Small intestine (tissue), 7 donors: ENCODE measurements around the gene EPN2. TPM values are rescaled to one million over a fixed set of nuclear protein-coding genes. Genes with fewer than 3 reads are reported as not detected.

Source experiments
- DNase-seq, 2 donors: peaks; one replicate each; pipeline versions ENCODE4 v3.0.0 to v3.0.0-alpha.2; 2013
- FAIRE-seq: peaks from 2 replicates; lab custom pipeline; 2012; peaks lifted over from hg19 to GRCh38; lab: Jason Lieb, UNC
- H3K27ac ChIP-seq, 3 donors: one replicate each; pipeline ENCODE4 v1.5.1; 2013; ENCODE audit warnings: low read length in 2 of 3, mild to moderate bottlenecking in 2 of 3, control low read depth in 1 of 3, inconsistent platforms in 1 of 3, low read depth in 1 of 3, moderate library complexity in 1 of 3
- H3K27me3 ChIP-seq, 3 donors: one replicate each; pipeline ENCODE4 v1.6.1; 2013; ENCODE audit warnings: low read length in 3 of 3, inconsistent platforms in 1 of 3; ENCODE audit not compliant: control insufficient read depth in 3 of 3, insufficient read depth in 3 of 3
- H3K36me3 ChIP-seq, 3 donors: one replicate each; pipeline ENCODE4 v1.6.1; 2013; ENCODE audit warnings: low read length in 3 of 3, inconsistent platforms in 1 of 3, low read depth in 1 of 3, mild to moderate bottlenecking in 1 of 3, moderate library complexity in 1 of 3; ENCODE audit not compliant: control insufficient read depth in 3 of 3, insufficient read depth in 2 of 3
- H3K4me1 ChIP-seq, 3 donors: one replicate each; pipeline ENCODE4 v1.6.1; 2013; ENCODE audit warnings: low read length in 2 of 3, inconsistent platforms in 1 of 3, low read depth in 1 of 3, mild to moderate bottlenecking in 1 of 3, moderate library complexity in 1 of 3; ENCODE audit not compliant: control insufficient read depth in 3 of 3, insufficient read depth in 2 of 3
- H3K4me3 ChIP-seq, 3 donors: one replicate each; pipeline ENCODE4 v1.5.1; 2013; ENCODE audit warnings: low read length in 3 of 3, control low read depth in 1 of 3, inconsistent platforms in 1 of 3, low read depth in 1 of 3, mild to moderate bottlenecking in 1 of 3, moderate library complexity in 1 of 3
- H3K9me3 ChIP-seq, 2 donors: one replicate each; pipeline ENCODE4 v1.6.1; 2013; ENCODE audit warnings: low read depth in 1 of 2, low read length in 1 of 2; ENCODE audit not compliant: control insufficient read depth in 2 of 2, insufficient read depth in 1 of 2
- WGBS, 3 donors: extraction: QIAGEN DNeasy Blood & Tissue Kit; methylation state at CpG; one replicate each; pipeline ENCODE4 v1.1.7; 2013; 5-methylcytosine and 5-hydroxymethylcytosine counted together
- polyA plus RNA-seq, 4 donors: library from polyadenylated mRNA; stranded (reverse) in 3 of 4; unstranded in 1 of 4; fragments of 200-250 nt in 3 of 4; fragments of 120-200 nt in 1 of 4; gene quantifications; one replicate each; pipeline versions ENCODE4 v1.2.1 to v1.2.3, GENCODE V29; 2013
- donor health status: healthy with polysubstance abuse.
- donor health status: control.
- donor health status: control.
- donor health status: Bipolar disorder and iron deficiency.
- donor health status: healthy.

EPN2 gene
- polyA plus RNA-seq, 4 donors: 4.2 to 23.7 (median 10.0) TPM

DNA sequence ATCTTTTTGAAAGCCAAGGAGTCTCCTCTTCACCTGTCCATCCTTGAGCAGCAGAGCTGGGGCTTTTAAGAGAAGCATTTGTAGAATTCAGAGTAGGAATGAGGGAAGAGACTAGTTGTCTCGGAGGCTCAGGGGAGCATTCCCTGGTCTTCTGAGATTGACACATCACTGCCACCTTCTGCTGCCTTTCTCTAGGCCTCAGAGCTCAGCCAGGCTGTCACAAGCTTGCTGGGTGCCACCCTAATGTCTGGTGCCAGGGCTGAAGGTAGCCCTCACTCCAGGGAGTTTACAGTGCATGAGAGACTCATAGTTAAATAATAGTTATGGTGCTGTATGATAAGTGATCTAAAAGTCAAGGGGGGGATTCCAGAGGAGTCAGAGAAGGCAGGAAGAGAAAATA, 85.7 kb downstream of the EPN2 start:
- WGBS, 3 donors: 87 to 96% (median 89%) methylated on average over 1 of the region's 1 CpG
- no peak overlapping the region for H3K27ac ChIP-seq
- H3K27me3 ChIP-seq: no peaks in the 10 kb centered on the region
- H3K4me1 ChIP-seq: peaks cover 0 to 3% (median 0%) of the 10 kb centered on the region in 3 donors
- no peak overlapping the region for H3K4me3 ChIP-seq
- H3K9me3 ChIP-seq: peaks cover 0 to 6% of the 10 kb centered on the region in 2 donors
- no peak for DNase-seq
- H3K36me3 ChIP-seq: peaks cover 0 to 34% (median 0%) of the 10 kb centered on the region in 3 donors
- FAIRE-seq: no peak

DNA sequence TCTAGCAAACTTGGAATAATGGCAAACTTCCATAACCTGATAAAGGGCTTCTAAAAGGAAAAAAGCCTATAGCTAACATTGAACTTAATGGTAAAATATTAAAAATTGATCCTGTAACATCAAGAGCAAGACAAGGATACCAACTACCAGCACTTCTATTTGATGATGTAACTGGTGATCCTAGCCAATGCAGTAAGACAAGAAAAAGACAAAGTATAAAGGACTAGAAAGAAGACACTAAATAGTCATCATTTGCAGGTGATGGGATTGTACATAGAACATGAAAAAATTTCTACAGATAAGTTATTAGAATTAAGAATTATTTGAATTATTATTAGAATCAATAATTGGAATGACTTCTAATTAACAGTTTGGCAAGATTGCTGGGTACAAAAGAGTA, 88.4 kb downstream of the EPN2 start:
- FAIRE-seq: no peak
- Histone ChIP-seq H3K4me1 (no peaks in the 10 kb centered on the region), H3K36me3 (peaks cover 0 to 43% (median 0%) of the 10 kb centered on the region in 3 donors), H3K27me3 (no peaks in the 10 kb centered on the region), H3K9me3 (peaks cover 0 to 6% of the 10 kb centered on the region in 2 donors), H3K4me3 (no peak overlapping the region), H3K27ac (no peak overlapping the region)
- DNase-seq: no peak

DNA sequence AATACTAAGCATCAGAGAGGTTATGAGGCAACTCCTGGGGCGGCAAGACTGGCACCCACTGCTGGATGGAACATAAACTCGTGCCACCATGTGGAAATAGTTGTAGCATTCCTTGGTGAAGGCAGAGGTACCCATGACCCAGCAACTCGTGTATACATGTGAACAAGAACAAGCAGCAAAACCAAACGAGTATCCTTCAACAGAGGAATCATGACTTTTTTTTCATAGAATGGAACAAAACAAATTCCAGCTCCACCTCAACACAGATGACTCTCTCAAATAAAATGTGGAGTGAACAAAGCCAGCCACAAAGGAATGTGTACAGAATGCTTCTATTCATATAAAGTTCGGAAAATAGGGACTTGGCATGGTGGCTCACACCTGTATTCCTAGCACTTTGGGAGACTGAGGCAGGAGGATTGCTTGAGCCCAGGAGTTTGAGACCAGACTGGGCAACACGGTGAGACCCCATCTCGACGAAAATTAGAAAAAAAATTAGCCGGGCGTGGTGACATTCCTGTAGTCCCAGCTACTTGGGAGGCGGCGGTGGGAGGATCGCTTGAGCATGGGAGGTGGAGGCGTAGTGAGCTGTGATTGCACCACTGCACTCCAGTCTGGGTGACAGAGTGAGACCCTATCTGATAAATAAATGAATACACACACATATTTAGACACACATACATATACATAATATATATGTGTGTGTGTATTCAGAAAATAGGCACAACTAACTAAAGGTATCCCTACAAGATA, 90.0 kb downstream of the EPN2 start:
- Histone ChIP-seq H3K9me3 (peaks cover 0 to 6% of the 10 kb centered on the region in 2 donors), H3K4me3 (no peak overlapping the region), H3K27me3 (no peaks in the 10 kb centered on the region), H3K36me3 (peaks cover 0 to 43% (median 0%) of the 10 kb centered on the region in 3 donors), H3K27ac (no peak overlapping the region), H3K4me1 (no peaks in the 10 kb centered on the region)
- DNase-seq (no peak), FAIRE-seq (no peak)
- WGBS, 3 donors: 91 to 93% (median 91%) methylated on average over 14 of the region's 14 CpGs

DNA sequence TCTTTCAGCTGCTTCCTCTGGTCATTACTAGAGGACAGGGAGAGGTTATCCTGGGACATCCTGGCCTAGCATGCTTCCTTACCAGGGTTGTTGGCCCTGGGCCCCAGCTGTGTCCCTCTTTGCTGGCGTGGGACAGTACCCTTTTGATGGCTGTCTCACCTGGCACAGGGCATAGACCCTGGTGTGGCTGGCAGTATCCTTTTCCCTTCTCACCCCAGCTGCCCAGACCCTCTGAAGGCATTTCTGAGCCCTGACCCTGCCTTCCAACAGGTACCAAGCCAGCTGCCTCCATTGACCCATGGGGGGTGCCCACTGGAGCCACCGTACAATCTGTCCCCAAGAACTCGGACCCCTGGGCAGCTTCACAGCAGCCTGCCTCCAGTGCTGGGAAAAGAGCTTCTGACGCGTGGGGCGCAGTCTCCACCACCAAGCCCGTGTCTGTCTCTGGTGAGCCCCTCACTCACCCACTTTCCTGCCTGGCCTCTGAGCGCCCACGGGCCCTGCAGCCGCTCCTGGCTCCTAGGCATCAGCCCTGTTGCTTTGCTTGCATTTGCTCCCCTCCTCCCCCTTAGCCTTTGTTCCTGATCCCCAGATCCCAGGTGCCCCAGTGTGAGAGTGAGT, 91.4 kb downstream of the EPN2 start:
- no peak for DNase-seq
- Histone ChIP-seq H3K27me3 (no peaks in the 10 kb centered on the region), H3K4me3 (no peak overlapping the region), H3K4me1 (peaks cover 0 to 3% (median 0%) of the 10 kb centered on the region in 3 donors), H3K9me3 (peaks cover 0 to 6% of the 10 kb centered on the region in 2 donors), H3K36me3 (peaks cover 0 to 52% (median 0%) of the 10 kb centered on the region in 3 donors), H3K27ac (no peak overlapping the region)
- no peak for FAIRE-seq
- WGBS, 3 donors: 94 to 98% (median 98%) methylated on average over 10 of the region's 10 CpGs

DNA sequence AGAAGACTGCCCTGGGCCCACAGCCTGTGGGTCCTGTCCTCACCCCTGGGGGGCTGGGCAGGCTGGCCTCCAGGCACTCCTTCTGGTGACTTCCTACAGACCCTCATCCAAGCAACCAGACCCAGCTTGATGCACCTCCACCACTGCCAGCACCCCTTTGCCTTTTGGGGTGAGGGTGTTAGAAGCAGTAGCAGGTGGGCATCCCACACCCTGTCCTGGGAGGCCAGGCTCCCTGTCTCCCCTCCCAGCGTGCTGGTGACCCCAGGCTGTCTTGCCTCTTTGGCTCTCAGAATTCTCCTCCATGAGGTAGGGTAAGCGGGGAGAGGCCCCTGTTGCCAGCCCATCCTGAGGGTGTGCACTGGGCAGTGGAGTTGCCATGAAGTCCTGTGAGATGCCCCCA, 92.0 kb downstream of the EPN2 start:
- Histone ChIP-seq H3K36me3 (peaks cover 0 to 57% (median 2%) of the 10 kb centered on the region in 3 donors), H3K27ac (no peak overlapping the region), H3K4me3 (no peak overlapping the region), H3K4me1 (peaks cover 0 to 3% (median 0%) of the 10 kb centered on the region in 3 donors), H3K27me3 (no peaks in the 10 kb centered on the region), H3K9me3 (peaks cover 0 to 6% of the 10 kb centered on the region in 2 donors)
- WGBS, 3 donors: 90 to 92% (median 90%) methylated on average over 2 of the region's 2 CpGs
- no peak for DNase-seq
- FAIRE-seq: no peak

DNA sequence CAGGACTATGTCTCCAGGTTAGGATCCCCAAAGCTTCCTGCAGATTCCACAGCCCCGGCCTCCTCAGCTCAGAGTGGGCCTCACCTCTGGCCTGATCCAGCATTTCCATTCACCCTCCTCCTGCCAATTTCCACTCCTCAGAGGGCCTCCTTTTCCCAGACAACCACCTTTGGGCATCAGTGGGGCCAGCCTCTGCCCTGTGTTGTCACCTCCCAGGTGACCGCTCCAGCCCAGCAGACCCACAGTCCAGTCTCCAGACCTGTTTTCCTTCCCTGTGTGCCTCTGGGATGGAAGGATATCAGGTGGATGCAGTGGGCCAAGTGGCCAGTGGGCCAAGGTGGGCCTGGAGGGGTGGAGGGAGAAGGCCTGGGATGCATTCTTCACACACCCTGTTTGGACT, 92.7 kb downstream of the EPN2 start:
- no peak for DNase-seq
- H3K9me3 ChIP-seq: peaks cover 0 to 4% of the 10 kb centered on the region in 2 donors
- H3K36me3 ChIP-seq: peaks cover 0 to 61% (median 2%) of the 10 kb centered on the region in 3 donors
- no peak overlapping the region for H3K4me3 ChIP-seq
- H3K27me3 ChIP-seq: no peaks in the 10 kb centered on the region
- FAIRE-seq: no peak
- 95 to 100% (median 95%) methylated on average over 2 of the region's 2 CpGs for WGBS, 3 donors
- H3K4me1 ChIP-seq: peaks cover 0 to 3% (median 0%) of the 10 kb centered on the region in 3 donors
- no peak overlapping the region for H3K27ac ChIP-seq

DNA sequence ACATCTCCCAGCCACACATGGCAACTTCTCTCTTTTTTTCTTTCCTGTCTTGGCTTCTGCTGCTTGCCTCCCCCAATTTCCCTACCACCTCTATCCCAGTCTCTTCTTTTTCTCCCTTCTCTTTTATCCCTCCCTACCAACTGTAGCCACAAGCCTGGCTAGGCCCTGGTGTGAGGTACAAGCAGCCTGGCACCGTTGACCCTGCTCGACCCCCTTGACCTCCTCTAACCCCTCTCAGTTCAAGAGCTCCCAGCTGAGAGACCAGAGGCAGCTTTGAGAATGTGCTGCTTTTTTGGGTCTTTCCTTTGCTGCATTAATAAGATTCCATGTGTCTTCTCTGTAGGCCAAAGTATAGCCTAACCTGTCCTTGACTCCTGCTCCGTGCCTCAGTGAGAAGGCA, 93.1 kb downstream of the EPN2 start:
- Histone ChIP-seq H3K4me1 (peaks cover 0 to 3% (median 0%) of the 10 kb centered on the region in 3 donors), H3K4me3 (no peak overlapping the region), H3K36me3 (peaks cover 0 to 61% (median 2%) of the 10 kb centered on the region in 3 donors), H3K27me3 (no peaks in the 10 kb centered on the region), H3K27ac (no peak overlapping the region), H3K9me3 (no peaks in the 10 kb centered on the region)
- FAIRE-seq (no peak), DNase-seq (no peak)
- 79 to 84% (median 82%) methylated on average over 3 of the region's 3 CpGs for WGBS, 3 donors

DNA sequence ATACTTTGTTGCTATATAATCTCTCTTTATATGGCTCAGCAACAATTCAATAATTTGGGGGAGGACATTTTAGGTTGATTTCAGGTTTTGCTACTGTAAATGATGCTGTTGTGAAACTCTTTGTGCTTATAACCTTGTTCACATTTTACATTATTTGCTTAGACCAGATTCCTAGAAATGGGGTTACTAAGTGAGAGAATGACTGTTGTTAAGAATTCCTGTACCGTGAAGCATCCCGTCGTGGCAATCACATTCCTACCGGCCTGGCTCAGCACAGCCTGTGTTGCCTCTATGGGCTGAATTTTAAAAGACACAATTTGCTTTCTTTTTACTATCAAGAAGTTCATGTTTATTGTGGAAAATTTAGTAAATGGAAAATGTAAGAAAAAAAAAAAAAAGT, 94.0 kb downstream of the EPN2 start:
- H3K27me3 ChIP-seq: no peaks in the 10 kb centered on the region
- no peak overlapping the region for H3K27ac ChIP-seq
- H3K36me3 ChIP-seq: peaks cover 0 to 68% (median 2%) of the 10 kb centered on the region in 3 donors
- no peak overlapping the region for H3K4me3 ChIP-seq
- no peaks in the 10 kb centered on the region for H3K9me3 ChIP-seq
- FAIRE-seq (no peak), DNase-seq (no peak)
- peaks cover 0 to 4% (median 0%) of the 10 kb centered on the region in 3 donors for H3K4me1 ChIP-seq
- 84 to 94% (median 92%) methylated on average over 4 of the region's 4 CpGs for WGBS, 3 donors
